ENCODE data around the gene KBTBD6.
"Not testable (repeated sequence)": the region's sequence is repeated elsewhere in the genome, so short reads cannot be mapped to it uniquely, and the experiment has no call there.

KBTBD6 gene, protein sequence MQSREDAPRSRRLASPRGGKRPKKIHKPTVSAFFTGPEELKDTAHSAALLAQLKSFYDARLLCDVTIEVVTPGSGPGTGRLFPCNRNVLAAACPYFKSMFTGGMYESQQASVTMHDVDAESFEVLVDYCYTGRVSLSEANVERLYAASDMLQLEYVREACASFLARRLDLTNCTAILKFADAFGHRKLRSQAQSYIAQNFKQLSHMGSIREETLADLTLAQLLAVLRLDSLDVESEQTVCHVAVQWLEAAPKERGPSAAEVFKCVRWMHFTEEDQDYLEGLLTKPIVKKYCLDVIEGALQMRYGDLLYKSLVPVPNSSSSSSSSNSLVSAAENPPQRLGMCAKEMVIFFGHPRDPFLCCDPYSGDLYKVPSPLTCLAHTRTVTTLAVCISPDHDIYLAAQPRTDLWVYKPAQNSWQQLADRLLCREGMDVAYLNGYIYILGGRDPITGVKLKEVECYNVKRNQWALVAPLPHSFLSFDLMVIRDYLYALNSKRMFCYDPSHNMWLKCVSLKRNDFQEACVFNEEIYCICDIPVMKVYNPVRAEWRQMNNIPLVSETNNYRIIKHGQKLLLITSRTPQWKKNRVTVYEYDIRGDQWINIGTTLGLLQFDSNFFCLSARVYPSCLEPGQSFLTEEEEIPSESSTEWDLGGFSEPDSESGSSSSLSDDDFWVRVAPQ
- 7.5 to 24.8 (median 15.0) reads per million in 4 donors for total RNA-seq

DNA sequence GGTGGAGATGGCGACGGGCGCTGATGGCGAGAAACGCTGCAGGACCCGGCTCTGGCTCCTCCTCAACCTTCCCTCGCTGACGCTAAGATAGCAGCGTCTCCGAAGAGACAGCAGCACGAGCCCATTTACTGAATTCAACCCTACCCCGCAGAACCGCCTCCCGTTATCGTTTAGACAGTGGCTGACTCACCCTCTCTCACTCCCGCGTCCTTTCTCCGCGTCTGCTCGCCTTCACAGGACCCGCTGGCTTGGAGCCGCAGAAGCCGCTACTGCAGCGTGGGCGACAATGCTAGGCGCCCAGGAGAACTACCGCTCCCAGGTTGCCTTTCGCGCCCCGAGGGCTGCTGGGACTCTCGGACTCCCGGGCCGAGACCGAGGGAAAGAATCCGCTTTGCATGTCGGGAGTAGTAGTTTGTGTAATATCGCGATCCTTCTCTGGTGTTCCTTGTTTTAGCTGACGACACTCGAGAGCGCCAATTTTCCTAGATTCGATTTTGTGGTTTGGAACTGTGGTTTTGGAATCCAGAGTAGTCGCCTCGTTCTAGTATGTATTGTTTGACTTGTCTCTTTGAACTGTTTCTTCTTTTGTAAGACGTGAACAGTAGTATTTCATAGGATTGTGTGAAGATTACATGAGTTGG, at the start of gene KBTBD6:
Gene KBTBD6 (minus strand): TSS at position 291 of the 641 bp plus-strand sequence. CDS start 291 bp downstream, outside the sequence.
- peak; percentile 82 to 96 (median 88) for DNase-seq

DNA sequence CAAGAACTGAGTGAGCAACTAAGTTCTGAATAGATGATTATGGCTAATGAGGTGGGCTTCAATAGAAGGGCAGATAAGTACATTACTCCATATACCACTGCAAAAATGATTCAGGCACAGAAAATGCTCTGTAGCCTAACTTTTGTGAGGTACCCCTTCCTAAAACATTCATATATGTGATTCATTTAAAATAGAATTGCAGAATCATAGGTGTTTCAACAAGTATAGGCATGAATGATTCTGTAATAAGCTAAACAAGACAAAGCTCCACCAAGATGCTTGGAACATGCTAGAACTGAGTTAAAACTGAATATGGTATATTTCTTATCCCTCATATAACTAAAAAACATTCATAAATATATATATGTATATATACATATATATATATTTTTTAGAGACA, 49.6 kb upstream of the KBTBD6 start:
- DNase-seq: no peak

DNA sequence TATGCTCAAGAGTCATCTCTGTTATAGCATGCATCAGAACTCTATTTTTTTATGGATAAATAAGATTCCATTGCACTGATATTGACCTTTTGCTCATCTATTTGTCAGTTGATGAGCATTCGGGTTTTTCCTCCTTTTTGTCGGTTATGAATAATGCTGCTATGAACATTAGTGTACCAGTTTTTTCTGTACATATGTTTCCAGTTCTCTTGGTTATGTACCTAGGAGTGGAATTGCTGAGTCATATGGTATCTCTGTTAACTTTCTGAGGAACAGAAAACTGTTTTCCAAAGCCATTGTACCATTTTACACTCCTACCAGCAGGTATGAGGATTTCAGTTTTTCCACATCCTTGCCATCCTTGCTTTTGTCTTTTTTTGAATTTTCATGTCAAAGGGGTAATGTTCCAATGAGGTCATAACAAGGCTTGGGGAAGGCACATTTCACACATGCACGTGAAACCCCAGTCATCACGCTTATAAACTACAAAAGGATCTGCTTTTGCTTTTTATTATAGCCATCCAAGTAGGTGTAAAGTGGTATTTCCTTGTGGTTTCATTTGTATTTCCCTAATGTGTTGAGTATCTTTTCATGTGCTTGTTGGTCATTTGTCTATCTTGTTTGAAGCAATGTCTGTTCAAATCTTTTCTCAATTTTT, 47.1 kb upstream of the KBTBD6 start:
- no peak for DNase-seq

DNA sequence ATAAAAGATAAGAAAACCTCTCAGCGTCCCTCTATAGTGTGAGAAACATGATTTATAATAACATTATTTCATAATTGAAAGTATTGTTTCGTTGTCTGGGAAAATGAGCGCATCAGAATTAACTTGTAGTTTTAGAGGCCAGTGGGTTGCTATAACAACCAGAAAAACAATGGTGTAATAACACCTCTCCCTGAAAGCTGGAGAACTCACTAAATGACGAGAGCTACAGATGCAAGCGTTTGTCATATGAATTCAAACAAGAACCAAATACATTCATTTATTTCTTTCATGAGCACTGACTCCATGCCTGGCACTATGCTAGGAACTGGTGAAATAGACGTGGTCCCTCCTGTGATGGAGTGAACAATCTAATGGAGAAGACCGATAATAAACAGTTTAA, 45.4 kb upstream of the KBTBD6 start:
- no peak for DNase-seq

DNA sequence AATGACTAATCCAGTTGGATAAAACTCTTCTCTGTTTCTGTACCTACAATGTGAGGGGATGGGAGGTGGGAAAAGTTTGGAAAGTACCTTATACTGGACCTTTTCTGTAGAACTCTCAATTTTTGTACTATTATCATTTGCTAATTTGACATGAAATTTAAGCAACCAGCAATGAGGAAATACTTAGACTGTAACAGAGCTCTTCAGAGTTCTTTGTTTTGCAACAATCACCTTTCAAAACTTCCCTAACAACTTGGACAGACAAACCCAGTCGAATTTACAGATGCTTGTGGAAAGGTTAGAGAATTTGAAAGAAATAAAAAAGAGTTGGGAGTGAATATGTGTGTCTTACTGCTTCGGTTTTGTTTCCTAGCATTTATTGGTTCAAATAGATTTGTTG, 45.0 kb upstream of the KBTBD6 start:
- no peak for DNase-seq

DNA sequence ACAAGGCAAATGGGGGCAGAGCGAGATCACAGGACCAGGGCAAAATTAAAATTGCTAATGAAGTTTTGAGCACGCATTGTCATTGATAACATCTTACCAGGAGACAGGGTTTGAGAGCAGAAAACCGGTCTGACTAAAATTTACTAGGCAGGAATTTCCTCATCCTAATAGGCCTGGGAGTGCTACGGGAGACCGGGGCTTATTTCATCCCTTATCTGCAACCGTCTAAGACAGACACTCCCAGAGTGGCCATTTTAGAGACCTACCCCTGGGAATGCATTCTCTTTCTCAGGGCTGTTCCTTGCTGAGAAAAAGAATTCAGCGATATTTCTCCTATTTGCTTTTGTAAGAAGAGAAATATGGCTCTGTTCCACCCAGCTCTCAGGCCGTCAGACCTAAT, 43.0 kb upstream of the KBTBD6 start:
- DNase-seq: not testable (repeated sequence)

DNA sequence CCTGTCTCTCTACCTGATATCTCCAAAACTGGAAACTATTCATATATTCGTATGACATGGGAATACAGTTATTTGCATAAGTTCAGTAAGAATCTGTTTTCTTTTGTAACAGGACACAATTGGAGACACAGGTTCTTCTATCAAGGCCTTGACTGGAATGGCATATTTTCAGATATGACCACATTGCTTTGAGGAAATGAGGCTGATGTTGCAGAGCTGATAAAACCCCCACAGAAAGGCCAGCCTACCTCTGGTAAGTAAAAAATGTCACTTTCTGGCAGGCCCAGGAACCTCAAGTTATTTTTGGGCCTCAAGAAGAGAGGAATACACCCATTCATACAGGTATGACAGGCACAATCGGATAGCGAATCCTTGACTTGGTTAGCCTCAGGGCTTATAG, 29.5 kb upstream of the KBTBD6 start:
- DNase-seq: no peak

DNA sequence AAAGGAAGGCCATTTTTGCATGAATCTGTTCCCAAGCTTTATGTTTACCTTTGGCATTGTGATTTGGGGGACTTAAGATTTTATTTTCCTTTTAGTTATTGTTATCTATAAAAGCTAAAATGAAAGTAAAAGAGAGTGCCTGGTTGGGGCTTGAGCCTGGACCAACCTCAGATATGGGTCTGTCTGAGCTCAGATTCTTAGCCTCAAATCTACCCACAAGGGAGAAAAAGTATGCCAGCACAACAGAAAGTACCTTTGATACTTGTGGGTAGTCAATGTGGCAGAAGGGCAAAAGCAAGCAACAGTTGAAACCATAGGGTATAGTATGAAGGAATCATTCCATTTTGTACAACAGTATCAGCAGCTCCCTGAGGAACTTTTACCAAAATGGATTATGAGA, 26.6 kb upstream of the KBTBD6 start:
- DNase-seq: no peak

DNA sequence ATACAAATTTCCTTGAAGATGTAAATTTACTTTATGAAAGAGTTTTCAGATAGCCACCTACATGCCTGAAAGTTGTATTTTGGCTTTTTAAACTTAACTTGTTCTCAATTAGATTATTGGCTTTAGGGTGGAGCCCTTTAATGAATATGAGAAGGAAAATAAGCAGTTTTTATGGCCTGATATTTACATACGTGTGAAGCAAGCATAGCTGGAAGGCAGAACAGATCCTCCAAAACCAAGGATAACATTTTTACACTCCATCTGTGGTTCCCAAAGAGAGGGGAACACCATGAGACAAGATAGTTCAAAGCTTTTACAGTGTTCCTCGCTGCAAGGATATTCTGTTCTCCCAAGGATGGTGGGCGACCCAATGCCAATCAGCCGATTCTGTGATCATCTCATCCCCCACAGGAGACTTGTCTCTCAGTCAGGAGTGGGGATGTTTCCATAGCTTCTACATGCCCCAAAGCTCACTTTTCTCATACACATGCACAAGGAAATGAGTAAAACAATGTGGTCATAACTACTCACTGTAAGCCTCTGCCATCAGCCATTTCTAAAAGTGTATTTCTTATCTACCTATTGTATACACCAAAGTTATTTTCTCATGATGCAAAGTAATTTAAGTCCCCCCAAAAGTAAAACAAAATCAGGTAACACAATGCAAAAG, 24.6 kb upstream of the KBTBD6 start:
- no peak for DNase-seq

DNA sequence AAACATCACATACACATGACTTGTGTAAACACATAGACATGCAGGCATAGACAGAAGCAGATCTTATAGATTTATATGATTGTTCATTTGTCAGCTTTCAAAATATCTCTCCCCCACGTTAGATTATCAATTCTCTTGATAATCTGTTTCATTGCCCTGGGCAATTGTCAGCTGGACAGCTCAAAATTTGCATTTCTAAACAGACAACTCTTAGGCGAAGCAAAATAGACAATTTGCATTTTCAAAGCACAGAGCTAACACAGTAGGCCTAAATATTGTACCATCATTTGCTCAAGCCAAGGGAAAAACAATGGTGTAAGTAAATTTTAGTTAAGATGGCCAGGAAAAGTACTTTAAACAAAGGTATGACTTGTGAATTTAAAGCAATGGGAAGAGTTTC, 24.0 kb upstream of the KBTBD6 start:
- no peak for DNase-seq

DNA sequence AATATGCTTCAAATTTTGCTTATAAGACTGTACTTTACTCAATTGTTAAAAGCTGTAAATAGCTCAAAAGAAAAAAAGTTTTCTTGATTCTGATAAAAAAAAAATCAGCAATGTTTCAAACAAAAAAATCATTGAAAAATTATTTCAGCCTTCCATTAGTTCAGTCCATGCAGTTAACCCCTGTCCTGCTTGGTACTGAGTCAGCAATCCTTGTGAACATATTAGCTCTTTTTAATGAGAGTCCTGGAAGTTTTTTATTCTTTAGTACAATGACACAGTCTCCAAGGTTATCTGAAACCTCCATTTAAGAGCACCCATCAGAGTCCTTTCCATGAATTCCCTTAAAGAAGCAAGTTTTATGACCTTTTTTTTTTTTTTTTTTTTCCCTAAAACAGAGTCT, 21.4 kb upstream of the KBTBD6 start:
- no peak for DNase-seq

DNA sequence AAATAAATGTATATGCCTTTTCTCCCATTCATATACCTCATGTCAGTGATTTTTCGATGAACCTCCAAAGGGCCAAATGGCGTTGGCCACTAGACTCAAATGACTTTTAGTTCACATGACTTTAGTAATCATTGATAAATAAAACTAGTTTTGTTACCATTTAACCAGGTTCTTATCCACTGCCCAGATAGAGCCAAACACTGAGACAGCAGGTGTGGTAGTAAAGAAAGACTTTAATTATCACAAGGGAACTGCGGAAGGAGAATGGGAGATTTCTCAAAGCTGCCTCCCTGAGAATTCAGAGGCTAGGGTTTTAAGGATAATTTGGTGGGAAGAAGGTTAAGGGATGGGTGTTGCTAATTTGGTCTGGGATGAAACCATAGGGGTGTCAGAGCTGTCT, 19.4 kb upstream of the KBTBD6 start:
- no peak for DNase-seq

DNA sequence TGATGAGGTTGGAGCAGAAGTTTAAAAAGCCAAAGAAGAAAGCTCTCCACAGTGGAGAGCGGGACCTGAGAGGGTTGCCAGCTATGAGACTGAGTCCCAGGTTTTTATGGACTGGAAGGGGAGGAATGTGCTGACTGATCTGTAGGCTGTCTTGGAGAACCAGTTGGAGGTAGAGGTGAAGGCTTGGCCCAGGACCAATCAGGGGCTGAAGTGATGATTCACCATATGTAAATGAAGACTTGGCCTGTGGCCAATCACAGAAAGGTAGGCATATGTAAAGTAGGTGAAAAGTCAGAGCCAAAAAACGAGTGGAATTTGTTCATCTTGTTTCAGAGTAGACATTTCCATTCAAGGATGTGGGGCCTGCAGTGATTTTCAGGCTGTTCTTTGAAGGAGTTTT, 17.5 kb upstream of the KBTBD6 start:
- no peak for DNase-seq

DNA sequence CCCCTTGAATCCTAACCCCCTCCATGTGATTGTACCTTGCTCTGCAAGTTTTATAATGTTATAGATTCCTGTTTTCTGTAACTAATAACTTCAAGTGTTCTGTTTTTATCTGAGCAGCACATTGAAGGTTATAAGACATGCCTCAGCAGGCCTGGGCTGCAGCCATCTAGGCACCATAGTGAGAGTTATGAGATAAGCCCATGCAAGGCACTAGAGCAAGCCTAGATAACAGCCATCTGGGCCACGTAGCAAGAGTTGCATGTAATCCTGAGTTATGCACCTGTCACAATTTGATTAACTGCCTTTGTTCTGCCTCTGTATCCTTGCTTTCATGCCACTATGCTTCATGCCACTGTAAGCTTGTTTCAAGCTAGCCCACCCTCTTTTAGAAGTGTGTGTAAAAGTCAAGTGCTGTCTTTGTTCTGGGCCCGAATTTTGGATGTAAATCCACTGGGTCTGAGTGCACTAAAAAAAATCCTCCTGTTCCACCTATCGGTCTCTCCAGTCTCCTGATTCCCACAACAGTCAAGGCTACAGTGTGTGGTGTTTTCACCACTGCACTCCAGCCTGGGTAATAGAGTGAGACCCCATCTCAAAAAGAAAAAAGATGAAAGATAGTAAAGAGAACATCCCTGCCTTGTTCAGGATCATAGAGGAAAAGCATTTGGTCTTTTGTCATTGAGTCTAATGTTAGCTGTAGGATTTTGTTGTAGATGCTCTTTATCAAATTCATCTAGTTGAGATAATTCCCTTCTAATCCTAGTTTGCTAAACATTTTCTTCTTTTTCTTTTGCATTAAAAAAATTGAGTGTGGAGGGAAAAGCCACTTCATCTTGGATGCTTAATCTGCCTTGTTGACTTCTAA, 16.0 kb upstream of the KBTBD6 start:
- DNase-seq: no peak

DNA sequence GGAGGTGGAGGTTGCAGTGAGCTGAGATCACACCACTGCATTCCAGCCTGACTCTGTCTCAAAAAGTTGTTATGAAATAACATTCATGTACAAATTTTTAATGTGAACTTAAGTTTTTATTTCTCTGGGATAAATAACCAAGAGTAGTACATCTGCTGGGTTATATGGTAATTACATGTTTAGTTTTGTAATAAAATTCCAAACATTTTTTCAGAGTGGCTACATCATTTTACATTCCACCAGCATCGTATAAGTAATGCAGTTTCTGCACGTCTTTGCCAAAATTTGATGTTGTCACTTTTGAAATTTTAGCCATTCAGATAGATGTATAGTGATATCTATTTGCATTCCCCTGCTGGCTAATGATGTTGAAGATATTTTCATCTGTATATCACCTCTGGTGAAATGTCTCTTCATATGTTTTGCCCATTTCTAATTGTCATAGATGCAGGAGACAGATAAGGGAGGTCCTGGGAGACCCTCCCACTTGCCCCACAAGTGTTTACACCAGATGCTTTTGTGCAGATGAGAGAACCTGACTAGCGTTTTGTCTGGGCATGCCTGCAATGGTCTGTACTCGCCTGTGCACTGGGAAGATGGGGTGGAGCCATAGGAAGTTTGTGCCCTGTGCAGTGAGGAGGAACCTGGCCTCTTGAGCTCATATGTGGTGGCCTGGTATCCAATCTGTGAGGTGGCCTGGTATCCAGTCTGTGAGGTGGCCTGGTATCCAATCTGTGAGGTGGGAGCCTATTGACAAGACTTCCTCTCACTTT, 12.7 kb upstream of the KBTBD6 start:
- DNase-seq: no peak

DNA sequence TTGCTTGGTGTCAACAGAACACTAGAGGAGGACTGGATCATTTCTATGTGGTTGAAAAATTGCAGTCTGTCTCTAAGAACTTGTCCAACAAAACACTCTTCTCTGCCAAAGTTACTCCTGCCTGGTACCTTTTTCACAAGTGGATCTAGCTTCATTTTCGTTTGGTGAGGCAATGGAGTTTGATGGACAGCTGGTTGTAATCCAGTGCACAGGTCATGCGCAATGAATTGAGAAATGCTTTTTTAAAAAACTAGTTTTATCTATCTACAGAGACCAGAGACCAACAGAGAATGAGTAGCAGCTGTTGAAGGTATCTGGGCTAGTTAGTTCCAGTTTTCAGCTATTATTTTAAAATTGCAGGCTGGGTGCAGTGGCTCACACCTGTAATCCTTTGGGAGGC, 12.0 kb upstream of the KBTBD6 start:
- no peak for DNase-seq

DNA sequence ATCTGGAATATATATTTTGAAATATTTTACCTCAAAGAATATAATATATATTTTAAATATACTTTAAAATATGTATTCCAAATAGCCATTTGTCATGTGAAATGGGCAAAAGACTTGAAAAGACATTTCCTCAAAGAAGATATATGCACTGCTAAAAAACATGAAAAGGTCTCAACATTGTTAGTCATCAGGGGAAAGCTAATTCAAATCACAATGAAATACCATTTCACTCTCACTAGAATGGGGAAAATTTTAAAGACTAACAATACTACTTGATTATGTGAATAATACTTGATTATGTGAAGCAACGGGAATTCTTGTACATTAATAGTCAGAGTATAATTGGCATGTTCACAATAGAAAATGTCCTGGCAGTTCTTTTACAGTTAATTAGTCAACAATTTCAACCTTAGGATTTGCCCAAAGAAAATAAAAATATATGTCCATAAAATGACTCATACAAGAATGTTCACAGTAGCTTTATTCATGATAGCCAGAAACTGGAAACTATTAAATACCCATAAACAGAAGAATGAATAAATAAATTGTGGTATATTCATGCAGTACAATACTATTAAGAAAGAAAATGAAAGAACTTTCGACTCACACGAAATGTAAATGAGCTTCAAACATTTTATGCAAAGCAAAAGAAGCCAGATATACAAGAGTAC, 6.8 kb upstream of the KBTBD6 start:
- no peak for DNase-seq

DNA sequence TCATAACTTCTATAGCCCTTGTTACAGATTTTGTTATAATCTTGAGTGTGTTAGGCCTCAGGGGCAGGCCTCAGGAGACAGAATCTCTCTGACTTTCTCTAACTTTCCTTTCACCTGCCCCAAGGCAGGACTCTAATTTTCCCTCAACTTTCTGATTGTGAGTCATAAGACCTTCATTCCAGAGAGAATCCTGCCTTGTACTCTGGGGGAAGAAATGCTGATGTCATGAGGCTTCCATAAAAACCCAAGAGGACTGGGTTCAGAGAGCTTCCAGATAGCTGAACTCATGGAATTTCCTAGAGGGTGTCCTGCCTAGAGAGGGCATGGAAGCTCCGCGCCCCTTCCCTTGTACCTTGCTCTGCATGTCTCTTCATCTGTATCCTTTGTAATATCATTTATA, 5.3 kb upstream of the KBTBD6 start:
- DNase-seq: no peak

DNA sequence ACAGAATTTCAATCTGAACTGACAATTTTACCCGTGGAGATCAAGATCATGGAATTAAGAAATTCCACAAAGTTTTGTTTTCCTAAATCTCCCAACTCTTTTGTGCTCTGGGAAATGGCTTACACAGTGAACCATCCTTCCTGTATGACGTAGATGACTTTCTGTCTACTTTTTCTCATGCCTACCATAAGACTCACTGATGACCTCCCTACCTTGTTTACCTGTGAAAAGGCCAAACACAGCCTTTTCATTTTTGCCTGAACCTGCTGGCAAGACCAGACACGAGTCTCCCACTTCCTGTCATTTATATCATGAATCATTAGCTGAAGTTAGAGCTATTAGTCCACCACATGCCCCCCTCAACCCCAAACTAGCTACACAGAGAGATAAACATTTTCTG, 4.6 kb upstream of the KBTBD6 start:
- no peak for DNase-seq

DNA sequence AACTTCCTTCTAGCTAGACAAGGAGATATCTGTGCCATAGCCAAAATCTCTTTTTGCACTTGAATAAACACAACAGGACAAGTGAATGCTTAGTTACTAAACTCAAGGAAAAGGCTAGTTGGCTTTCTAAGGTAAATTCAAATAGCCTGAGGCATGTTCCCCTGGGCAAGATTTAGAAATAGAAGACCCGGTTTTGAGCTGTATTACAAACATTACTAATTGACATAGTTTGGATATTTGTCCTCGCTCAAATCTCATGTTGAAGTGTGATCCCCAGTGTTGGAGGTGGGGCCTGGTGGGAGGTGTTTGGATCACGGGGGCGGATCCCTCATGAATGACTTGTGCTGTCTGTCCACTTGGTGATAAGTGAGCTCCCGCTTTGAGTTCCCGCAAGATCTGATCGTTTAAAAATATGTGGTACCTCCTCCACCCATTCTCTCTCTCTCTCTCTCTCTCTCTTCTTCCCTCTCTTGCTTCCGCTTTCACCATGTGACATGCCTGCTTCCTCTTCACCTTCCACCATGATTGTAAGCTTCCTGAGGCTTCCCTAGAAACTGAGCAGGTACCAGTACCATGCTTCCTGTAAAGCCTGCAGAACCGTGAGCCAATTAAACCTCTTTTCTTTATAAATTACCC, 3.9 kb upstream of the KBTBD6 start:
- DNase-seq: no peak
